ENCODE results near the gene INAFM1. TPM values are rescaled to one million over a fixed set of nuclear protein-coding genes. Genes with fewer than 3 reads are reported as not detected.
"Not testable (repeated sequence)": the region's sequence is repeated elsewhere in the genome, so short reads cannot be mapped to it uniquely, and the experiment has no call there.

INAFM1 gene
- total RNA-seq, 1 donor, result 2.2 TPM

GRCh38 chr19:47266401-47266941 is 8.2 kb upstream of the INAFM1 start:
- DNase-seq (ENCODE audit: low read depth in 2 of 3, low spot score in 2 of 3), result no peak

- DNase-seq (ENCODE audit: low read depth in 2 of 3, low spot score in 2 of 3), result no peak
Observed at GRCh38 chr19:47267350-47267759, 7.3 kb upstream of the INAFM1 start.

- DNase-seq (ENCODE audit: low read depth in 2 of 3, low spot score in 2 of 3), result no peak
Observed at GRCh38 chr19:47268028-47268427, 6.7 kb upstream of the INAFM1 start.

- DNase-seq (ENCODE audit: low read depth in 2 of 3, low spot score in 2 of 3), result no peak
Observed at GRCh38 chr19:47269596-47269995, 5.1 kb upstream of the INAFM1 start.

GRCh38 chr19:47270408-47270807 is 4.3 kb upstream of the INAFM1 start:
- no peak for DNase-seq (ENCODE audit: low read depth in 2 of 3, low spot score in 2 of 3)

- no peak for DNase-seq (ENCODE audit: low read depth in 2 of 3, low spot score in 2 of 3)
Observed at GRCh38 chr19:47271949-47272348, 2.7 kb upstream of the INAFM1 start.

- DNase-seq (ENCODE audit: low read depth in 2 of 3, low spot score in 2 of 3), result peak in 1 of 3 donors; percentile 30
Observed at GRCh38 chr19:47272448-47273312, 2.0 kb upstream of the INAFM1 start.

- DNase-seq (ENCODE audit: low read depth in 2 of 3, low spot score in 2 of 3), result peak; percentile 67 to 93 (median 88)
Observed at GRCh38 chr19:47273313-47274070, 1.2 kb upstream of the INAFM1 start.

GRCh38 chr19:47274891-47275761 is 441 bp downstream of the INAFM1 start:
- no peak for DNase-seq (ENCODE audit: low read depth in 2 of 3, low spot score in 2 of 3)

GRCh38 chr19:47275791-47276461 is 1.2 kb downstream of the INAFM1 start:
- no peak for DNase-seq (ENCODE audit: low read depth in 2 of 3, low spot score in 2 of 3)

- DNase-seq (ENCODE audit: low read depth in 2 of 3, low spot score in 2 of 3), result not testable (repeated sequence)
Observed at GRCh38 chr19:47276513-47276912, 1.8 kb downstream of the INAFM1 start.

GRCh38 chr19:47280183-47280797 is 5.6 kb downstream of the INAFM1 start:
- peak in 1 of 3 donors; percentile 50 for DNase-seq (ENCODE audit: low read depth in 2 of 3, low spot score in 2 of 3)

GRCh38 chr19:47283405-47284059 is 8.8 kb downstream of the INAFM1 start:
- DNase-seq (ENCODE audit: low read depth in 2 of 3, low spot score in 2 of 3), result no peak

- DNase-seq (ENCODE audit: low read depth in 2 of 3, low spot score in 2 of 3), result peak; percentile 54 to 74 (median 60)
Observed at GRCh38 chr19:47284324-47284899, 9.7 kb downstream of the INAFM1 start.

GRCh38 chr19:47296036-47296435 is 21.4 kb downstream of the INAFM1 start:
- DNase-seq (ENCODE audit: low read depth in 2 of 3, low spot score in 2 of 3), result peak; percentile 63 to 89 (median 77)

GRCh38 chr19:47300867-47301266 is 26.2 kb downstream of the INAFM1 start:
- not testable (repeated sequence) for DNase-seq (ENCODE audit: low read depth in 2 of 3, low spot score in 2 of 3)

GRCh38 chr19:47302249-47302648 is 27.6 kb downstream of the INAFM1 start:
- no peak for DNase-seq (ENCODE audit: low read depth in 2 of 3, low spot score in 2 of 3)

GRCh38 chr19:47303966-47304365 is 29.3 kb downstream of the INAFM1 start:
- peak in 1 of 3 donors; percentile 48 for DNase-seq (ENCODE audit: low read depth in 2 of 3, low spot score in 2 of 3)

All from hematopoietic multipotent progenitor cell (in vitro differentiated cells).